Neural progenitor cell (in vitro differentiated cells): ENCODE results near the gene PODNL1. TPM values are rescaled to one million over a fixed set of nuclear protein-coding genes. Genes with fewer than 3 reads are reported as not detected.
"Not testable (repeated sequence)": the region's sequence is repeated elsewhere in the genome, so short reads cannot be mapped to it uniquely, and the experiment has no call there.

Experiments used
- DNase-seq: peaks from one replicate; pipeline ENCODE4 v3.0.0-alpha.2; 2016; ENCODE audit warnings: low spot score
- H2AFZ ChIP-seq: fragments of 200-600 bp; sonication (generic); replicated peaks from 2 replicates; pipeline ENCODE4 v1.6.1; 2016; ENCODE audit warnings: antibody characterized with exemption
- H3F3A ChIP-seq: fragments of 200-600 bp; sonication (generic); 2 replicates; pipeline ENCODE4 v1.6.1; 2016; ENCODE audit warnings: antibody characterized with exemption, low read depth
- H3K27ac ChIP-seq: fragments of 200-600 bp; sonication (generic); 2 replicates; pipeline ENCODE4 v1.5.1; 2016; ENCODE audit warnings: mild to moderate bottlenecking
- H3K27me3 ChIP-seq: fragments of 200-600 bp; sonication (generic); 2 replicates; pipeline ENCODE4 v1.6.1; 2016; ENCODE audit warnings: mild to moderate bottlenecking, moderate library complexity
- H3K36me3 ChIP-seq: fragments of 200-600 bp; sonication (generic); 2 replicates; pipeline ENCODE4 v1.5.1; 2016
- H3K4me1 ChIP-seq: fragments of 200-600 bp; sonication (generic); 2 replicates; pipeline ENCODE4 v1.6.1; 2016; ENCODE audit warnings: mixed run types
- H3K4me2 ChIP-seq: fragments of 200-600 bp; sonication (generic); 2 replicates; pipeline ENCODE4 v1.6.1; 2016
- H3K4me3 ChIP-seq: fragments of 200-600 bp; sonication (generic); 2 replicates; pipeline ENCODE4 v1.5.1; 2016
- H3K79me2 ChIP-seq: fragments of 200-600 bp; sonication (generic); 2 replicates; pipeline ENCODE4 v1.6.1; 2016; ENCODE audit warnings: low read depth
- H3K9ac ChIP-seq: fragments of 200-600 bp; sonication (generic); 2 replicates; pipeline ENCODE4 v1.6.1; 2016
- H3K9me3 ChIP-seq: fragments of 200-600 bp; sonication (generic); 2 replicates; pipeline ENCODE4 v1.5.1; 2016; ENCODE audit warnings: low read depth
- H4K20me1 ChIP-seq: fragments of 200-600 bp; sonication (generic); 2 replicates; pipeline ENCODE4 v1.6.1; 2016; ENCODE audit warnings: low read depth
- H3K27ac Mint-ChIP-seq: 3 replicates; pipeline ENCODE4 v1.8.0; 2021; ENCODE audit warnings: mixed read lengths
- H3K27me3 Mint-ChIP-seq: 2 replicates; pipeline ENCODE4 v1.8.0; 2022; ENCODE audit warnings: low read depth, mild to moderate bottlenecking, inconsistent platforms, moderate library complexity, mixed read lengths; ENCODE audit not compliant: insufficient read depth
- H3K36me3 Mint-ChIP-seq: 3 replicates; pipeline ENCODE4 v1.8.0; 2021; ENCODE audit warnings: mixed read lengths
- H3K4me1 Mint-ChIP-seq: 3 replicates; pipeline ENCODE4 v1.8.0; 2021; ENCODE audit warnings: mixed read lengths
- H3K4me3 Mint-ChIP-seq: 3 replicates; pipeline ENCODE4 v1.8.0; 2021; ENCODE audit warnings: mild to moderate bottlenecking, moderate library complexity, mixed read lengths
- H3K9me3 Mint-ChIP-seq: 3 replicates; pipeline ENCODE4 v1.8.0; 2020; ENCODE audit warnings: mixed read lengths
- CTCF ChIP-seq: fragments of 200-600 bp; sonication (generic); IDR thresholded peaks from 2 replicates; pipeline ENCODE4 v1.5.1; 2017; ENCODE audit warnings: antibody characterized with exemption, mild to moderate bottlenecking
- EZH2 ChIP-seq: fragments of 200-600 bp; sonication (generic); IDR thresholded peaks from 2 replicates; pipeline ENCODE4 v1.6.1; 2017; ENCODE audit warnings: antibody characterized with exemption, mild to moderate bottlenecking, moderate library complexity
- EZH2phosphoT487 ChIP-seq: fragments of 200-600 bp; sonication (generic); IDR thresholded peaks from 2 replicates; pipeline ENCODE4 v1.6.1; 2017; ENCODE audit warnings: antibody characterized with exemption
- total RNA-seq: library from RNA; depleted of rRNA; stranded (reverse); fragments of >200 nt; gene quantifications from 2 replicates; pipeline ENCODE4 v1.2.3, GENCODE V29; 2015; ENCODE audit warnings: low replicate concordance

The PODNL1 gene
- total RNA-seq, 1 donor from 2014 or later = not detected

GRCh38 chr19:13969897-13970296 lies 31.7 kb upstream of the PODNL1 start:
- H3K27me3 ChIP-seq = no peaks in the 10 kb centered on the region
- H3K4me1 ChIP-seq = peaks cover 4% of the 10 kb centered on the region
- Mint-ChIP-seq H3K36me3 (peaks cover 15% of the 10 kb centered on the region), H3K27ac (no peak overlapping the region), H3K27me3 (peaks cover 4% of the 10 kb centered on the region), H3K4me1 (peaks cover 8% of the 10 kb centered on the region), H3K9me3 (no peaks in the 10 kb centered on the region), H3K4me3 (no peak overlapping the region)
- H3K4me3 ChIP-seq = no peak overlapping the region
- peaks cover 2% of the 10 kb centered on the region for H4K20me1 ChIP-seq
- peaks cover 5% of the 10 kb centered on the region for H3F3A ChIP-seq
- no peak overlapping the region for H2AFZ ChIP-seq
- no peaks in the 10 kb centered on the region for H3K36me3 ChIP-seq
- H3K27ac ChIP-seq = no peak overlapping the region
- DNase-seq = no peak
- H3K9ac ChIP-seq = no peak overlapping the region
- TF ChIP-seq CTCF (no peak), EZH2 (no peak), EZH2phosphoT487 (no peak)
- no peak overlapping the region for H3K4me2 ChIP-seq
- H3K79me2 ChIP-seq = no peaks in the 10 kb centered on the region
- no peaks in the 10 kb centered on the region for H3K9me3 ChIP-seq

- no peak overlapping the region for H3K9ac ChIP-seq
- Mint-ChIP-seq H3K4me1 (peaks cover 2% of the 10 kb centered on the region), H3K4me3 (no peak overlapping the region), H3K27ac (no peak overlapping the region), H3K9me3 (no peaks in the 10 kb centered on the region), H3K27me3 (peaks cover 4% of the 10 kb centered on the region), H3K36me3 (peaks cover 11% of the 10 kb centered on the region)
- TF ChIP-seq EZH2phosphoT487 = no peak
- TF ChIP-seq EZH2 = no peak
- TF ChIP-seq CTCF = no peak
- no peak overlapping the region for H3K4me2 ChIP-seq
- H2AFZ ChIP-seq = no peak overlapping the region
- H4K20me1 ChIP-seq = peaks cover 2% of the 10 kb centered on the region
- no peaks in the 10 kb centered on the region for H3K36me3 ChIP-seq
- H3K4me3 ChIP-seq = no peak overlapping the region
- no peak for DNase-seq
- no peaks in the 10 kb centered on the region for H3K9me3 ChIP-seq
- peaks cover 2% of the 10 kb centered on the region for H3K27me3 ChIP-seq
- no peaks in the 10 kb centered on the region for H3K4me1 ChIP-seq
- no peaks in the 10 kb centered on the region for H3K79me2 ChIP-seq
- no peak overlapping the region for H3K27ac ChIP-seq
- H3F3A ChIP-seq = no peaks in the 10 kb centered on the region
Observed at GRCh38 chr19:13968999-13969398, 30.8 kb upstream of the PODNL1 start.

- Histone ChIP-seq H3K27ac (no peak overlapping the region), H2AFZ (no peak overlapping the region), H3K79me2 (no peaks in the 10 kb centered on the region), H4K20me1 (no peaks in the 10 kb centered on the region), H3K9me3 (no peaks in the 10 kb centered on the region), H3K27me3 (peaks cover 8% of the 10 kb centered on the region), H3K4me1 (no peaks in the 10 kb centered on the region), H3K4me2 (no peak overlapping the region), H3K36me3 (no peaks in the 10 kb centered on the region), H3K9ac (no peak overlapping the region), H3K4me3 (no peak overlapping the region), H3F3A (no peaks in the 10 kb centered on the region)
- no peaks in the 10 kb centered on the region for H3K9me3 Mint-ChIP-seq
- peaks cover 10% of the 10 kb centered on the region for H3K36me3 Mint-ChIP-seq
- peaks cover 4% of the 10 kb centered on the region for H3K27me3 Mint-ChIP-seq
- no peak for DNase-seq
- TF ChIP-seq EZH2phosphoT487 = no peak
- TF ChIP-seq CTCF = no peak
- no peak for TF ChIP-seq EZH2
- H3K4me3 Mint-ChIP-seq = no peak overlapping the region
- H3K4me1 Mint-ChIP-seq = no peaks in the 10 kb centered on the region
- no peak overlapping the region for H3K27ac Mint-ChIP-seq
Observed at GRCh38 chr19:13968383-13968935, 30.2 kb upstream of the PODNL1 start.

GRCh38 chr19:13967206-13967605 lies 29.0 kb upstream of the PODNL1 start:
- H3K4me3 ChIP-seq, H3K36me3 Mint-ChIP-seq, H3K4me2 ChIP-seq, H3K4me1 ChIP-seq, H2AFZ ChIP-seq, H3F3A ChIP-seq, H3K4me1 Mint-ChIP-seq, H3K27ac Mint-ChIP-seq, DNase-seq, H3K27ac ChIP-seq, H3K36me3 ChIP-seq, H3K9me3 ChIP-seq, H4K20me1 ChIP-seq, H3K9ac ChIP-seq, H3K9me3 Mint-ChIP-seq, H3K79me2 ChIP-seq, H3K27me3 Mint-ChIP-seq, H3K4me3 Mint-ChIP-seq: not testable (repeated sequence)
- peaks cover 16% of the 10 kb centered on the region for H3K27me3 ChIP-seq
